GM06990 (cell line): ENCODE data around the gene RTEL1.

Source experiments
- DNase-seq: peaks from one replicate; pipeline ENCODE4 v3.0.0-alpha.2; 2011; ENCODE audit not compliant: insufficient read length; ENCODE audit errors: extremely low read depth
- H3K27me3 ChIP-seq: replicated peaks from 2 replicates; pipeline ENCODE4 v1.6.0; 2011; ENCODE audit warnings: low read length; ENCODE audit not compliant: control insufficient read depth, insufficient read depth
- H3K36me3 ChIP-seq: 2 replicates; pipeline ENCODE4 v1.5.1; 2011; ENCODE audit warnings: low read length; ENCODE audit not compliant: control insufficient read depth, insufficient read depth
- H3K4me3 ChIP-seq: replicated peaks from 2 replicates; pipeline ENCODE4 v1.5.1; 2011; ENCODE audit warnings: low read depth, mild to moderate bottlenecking, control low read depth, low read length
- CTCF ChIP-seq: IDR thresholded peaks from 2 replicates; pipeline ENCODE4 v1.5.1; 2011; ENCODE audit warnings: low read length, control low read depth, mild to moderate bottlenecking, inconsistent platforms; ENCODE audit not compliant: insufficient read depth, poor library complexity, severe bottlenecking

Gene RTEL1

DNA sequence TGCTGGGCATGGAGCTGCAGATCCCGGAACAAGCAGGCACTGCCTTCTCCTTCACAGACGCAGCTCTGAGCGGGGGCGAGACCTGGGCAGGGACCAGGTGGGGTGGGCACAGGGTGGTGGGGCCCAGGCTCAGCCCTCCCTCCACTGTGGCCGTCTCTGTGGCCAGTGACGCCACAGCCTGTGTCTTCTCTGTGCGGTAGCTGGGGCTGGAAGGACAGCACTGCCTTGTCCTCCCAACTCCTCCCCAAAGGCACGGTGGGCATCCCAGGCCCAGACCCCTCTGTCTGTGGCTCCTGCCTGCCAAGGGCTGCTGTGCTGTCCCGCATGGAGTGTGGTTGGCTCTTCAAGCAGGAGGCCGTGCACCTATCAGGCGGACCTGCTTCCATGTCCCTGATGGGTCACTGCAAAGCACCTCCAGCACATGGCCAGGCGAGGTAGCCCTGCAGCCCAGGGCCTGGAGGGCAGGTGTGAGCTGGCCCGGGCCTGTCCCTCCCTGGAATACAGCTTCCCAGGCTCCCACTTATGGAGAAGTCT, 23.6 kb downstream of the RTEL1 start:
- H3K36me3 ChIP-seq = peaks cover 7% of the 10 kb centered on the region
- no peak for TF ChIP-seq CTCF
- H3K27me3 ChIP-seq = no peaks in the 10 kb centered on the region
- DNase-seq = no peak
- H3K4me3 ChIP-seq = no peak overlapping the region

DNA sequence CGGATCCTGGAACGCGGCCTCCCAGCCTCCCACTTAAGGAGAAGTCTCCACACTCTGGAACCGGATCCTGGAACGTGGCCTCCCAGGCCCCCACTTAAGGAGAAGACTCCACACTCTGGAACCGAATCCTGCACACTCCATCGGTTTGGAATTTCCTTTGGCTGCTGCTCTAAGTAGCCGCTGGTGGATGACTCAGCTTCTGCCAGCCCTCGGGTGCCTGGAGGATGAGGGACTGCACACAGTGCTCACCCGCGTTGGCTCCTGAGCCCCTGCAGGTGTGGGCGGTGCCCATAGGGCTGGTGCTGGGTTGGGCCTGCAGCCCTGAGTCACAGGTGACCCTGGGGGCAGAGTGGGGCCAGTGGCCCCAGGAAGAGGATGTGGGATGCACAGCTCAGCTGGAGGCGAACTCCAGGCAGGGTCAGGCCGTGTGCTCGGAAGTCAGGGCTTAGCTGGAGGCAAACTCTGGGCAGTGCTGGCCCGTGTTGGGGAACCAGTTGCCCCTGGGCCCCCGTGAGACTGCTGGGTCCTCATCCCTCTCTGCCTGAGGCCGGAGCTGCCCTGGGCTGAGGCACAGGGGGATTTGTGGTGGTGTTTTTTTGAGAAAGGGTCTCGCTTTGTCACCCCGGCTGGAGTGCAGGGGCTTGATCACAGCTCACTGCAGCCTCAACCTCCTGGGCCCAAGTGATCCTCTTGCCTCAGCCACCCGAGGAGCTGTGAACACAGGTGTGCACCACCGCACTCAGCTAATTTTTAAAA, 24.4 kb downstream of the RTEL1 start:
- Histone ChIP-seq H3K4me3 (no peak overlapping the region), H3K36me3 (peaks cover 7% of the 10 kb centered on the region), H3K27me3 (no peaks in the 10 kb centered on the region)
- no peak for TF ChIP-seq CTCF
- no peak for DNase-seq

GRCh38 chr20:63685269-63686026, 27.3 kb downstream of the RTEL1 start:
- Histone ChIP-seq H3K36me3 (peaks cover 2% of the 10 kb centered on the region; the same call in 1 of the 2 replicates), H3K4me3 (no peak overlapping the region), H3K27me3 (no peaks in the 10 kb centered on the region)
- no peak for TF ChIP-seq CTCF
- DNase-seq = no peak

DNA sequence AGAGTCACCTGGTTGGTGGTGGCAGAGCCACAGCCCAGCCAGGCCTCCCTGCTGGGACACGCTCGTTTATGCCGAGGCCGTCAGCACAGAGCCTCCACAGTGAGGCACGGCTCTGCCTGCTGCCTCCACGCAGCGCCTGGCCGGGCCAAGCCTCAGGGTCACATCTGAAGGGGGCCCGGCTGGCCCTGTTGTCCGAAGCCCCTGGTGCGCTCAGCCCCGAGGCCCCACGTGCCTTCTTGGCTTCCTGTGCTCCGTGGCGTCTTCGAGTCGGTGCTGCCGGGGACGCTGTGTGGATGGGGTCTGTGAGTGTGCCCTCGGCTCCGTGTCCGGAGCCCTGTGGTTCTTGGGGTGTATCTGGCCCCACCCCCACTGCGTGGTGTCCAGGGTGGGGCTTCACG, 28.0 kb downstream of the RTEL1 start:
- no peak overlapping the region for H3K4me3 ChIP-seq
- no peak for DNase-seq
- 0 out of 2 replicates have a peak, but pooled peaks cover 2% of the 10 kb centered on the region for H3K36me3 ChIP-seq
- no peak for TF ChIP-seq CTCF
- no peaks in the 10 kb centered on the region for H3K27me3 ChIP-seq

DNA sequence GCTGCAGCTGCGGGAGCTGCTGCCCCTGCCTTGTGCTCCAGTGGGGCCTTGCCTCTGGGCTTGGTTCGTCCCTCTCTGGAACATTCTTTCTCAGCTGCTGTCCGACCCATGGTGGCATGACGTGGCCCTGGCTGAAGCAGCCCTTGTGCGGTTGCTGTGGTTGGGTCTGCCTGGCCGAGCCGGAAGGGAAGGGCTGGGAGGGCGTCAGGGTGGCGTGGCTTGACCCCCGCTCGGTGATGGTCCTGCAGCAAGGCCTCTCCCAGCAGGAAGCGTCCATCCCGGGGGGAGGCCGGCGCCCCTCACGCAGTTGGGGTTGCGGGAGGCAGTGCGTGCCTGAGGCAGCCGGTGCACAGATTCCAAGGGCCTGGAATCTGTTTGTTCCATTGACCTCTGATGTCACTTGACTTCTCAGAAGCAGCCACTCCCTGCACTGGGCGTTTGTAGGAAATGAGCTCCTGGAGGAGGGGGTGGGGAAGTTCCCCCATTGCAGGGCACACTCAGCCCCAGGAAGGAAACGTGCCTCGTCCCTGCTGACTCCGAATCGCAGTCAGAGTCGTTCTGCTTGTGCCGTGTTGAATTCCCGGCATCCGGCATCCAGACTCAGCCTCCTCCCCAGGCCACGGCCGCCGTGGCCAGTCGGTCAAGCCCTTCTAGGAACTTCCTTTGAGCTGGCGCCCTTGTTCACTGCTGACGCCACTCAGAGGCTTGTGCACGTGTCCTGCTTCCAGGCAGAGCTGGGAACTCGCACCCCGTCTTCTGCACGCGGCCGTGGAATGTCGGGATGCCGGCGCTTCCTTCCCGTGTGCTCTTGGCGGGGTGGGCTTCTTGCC, 28.6 kb downstream of the RTEL1 start:
- DNase-seq = no peak
- 0 out of 2 replicates have a peak, but pooled peaks cover 2% of the 10 kb centered on the region for H3K36me3 ChIP-seq
- no peaks in the 10 kb centered on the region for H3K27me3 ChIP-seq
- no peak for TF ChIP-seq CTCF
- no peak overlapping the region for H3K4me3 ChIP-seq
